NCI-H345 (cell line): ENCODE results near the gene CLTCL1.
"Not testable (repeated sequence)": the region's sequence is repeated elsewhere in the genome, so short reads cannot be mapped to it uniquely, and the experiment has no call there.

Experiments
- DNase-seq: peaks from one replicate; lab custom pipeline; 2025; lab: John Stamatoyannopoulos, UW

Gene CLTCL1

DNA sequence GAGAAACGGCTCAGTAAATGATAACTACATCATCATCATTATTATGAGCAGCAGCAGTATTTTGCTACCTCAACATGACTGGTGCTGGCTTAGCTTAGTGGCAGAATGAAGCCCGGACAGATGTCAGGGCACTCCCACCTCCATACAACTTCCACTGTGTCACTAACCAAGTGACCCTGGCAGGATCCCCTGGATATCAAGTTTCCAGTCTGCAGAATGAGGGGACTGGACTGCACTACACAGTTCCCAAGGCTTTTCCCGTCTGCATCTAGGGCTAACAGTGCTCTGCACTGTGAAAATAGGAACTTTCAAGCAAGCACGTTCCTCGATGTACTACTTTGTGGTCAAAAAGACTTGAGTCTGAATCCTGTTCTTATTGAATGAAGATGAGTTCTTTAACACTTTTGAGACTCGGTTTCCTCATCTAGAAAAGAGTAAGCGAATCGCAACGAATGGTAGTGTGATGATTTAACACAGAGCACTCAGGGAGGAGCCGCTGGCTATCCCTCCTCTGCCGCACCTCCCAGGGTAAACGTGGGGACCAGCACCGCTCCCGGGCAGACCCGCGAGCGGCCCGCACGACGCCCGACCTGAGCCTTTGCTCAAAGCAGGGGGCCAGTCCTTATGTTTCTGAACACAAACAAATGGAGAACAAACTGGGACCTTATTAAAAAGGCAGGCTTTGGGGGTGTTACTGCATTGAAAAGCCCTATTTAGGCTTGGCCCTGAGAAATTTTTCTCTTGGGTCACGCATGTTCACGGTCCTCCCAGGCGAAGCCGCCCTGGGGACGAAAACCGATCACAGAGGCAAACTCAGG lies 910 bp downstream of the CLTCL1 start:
- DNase-seq: peak; percentile 1

DNA sequence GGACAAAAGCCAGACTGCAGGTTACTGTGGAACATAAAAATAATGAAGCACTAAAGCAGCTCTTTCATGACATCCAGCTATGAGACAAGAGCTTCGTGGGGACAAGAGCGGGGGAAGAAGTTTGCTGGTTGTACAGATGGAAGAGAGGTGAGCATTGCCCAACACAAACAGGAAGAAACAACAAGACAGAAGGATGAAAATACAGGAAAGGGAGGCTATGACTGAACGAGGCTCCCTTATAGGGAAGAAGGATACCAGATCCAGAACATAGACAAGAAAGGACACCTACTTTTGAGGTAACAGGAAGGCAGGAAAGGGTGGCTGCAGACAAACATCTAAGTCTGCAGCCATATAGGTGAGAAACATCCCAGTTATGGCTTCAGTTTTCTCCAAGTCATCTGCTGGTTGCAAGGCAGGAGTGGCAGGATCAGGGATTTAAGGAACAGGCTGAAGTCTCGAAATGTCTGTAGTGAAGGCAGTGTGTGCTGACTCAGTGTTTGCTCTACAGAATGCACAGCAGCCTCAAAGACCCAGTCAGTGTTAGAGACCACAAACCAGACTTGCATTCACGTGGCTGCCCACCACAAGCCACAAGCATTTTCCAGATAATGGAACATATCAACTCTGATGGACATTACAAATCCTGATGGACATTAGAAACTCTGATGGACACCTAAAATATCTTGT lies 1.9 kb downstream of the CLTCL1 start:
- no peak for DNase-seq

DNA sequence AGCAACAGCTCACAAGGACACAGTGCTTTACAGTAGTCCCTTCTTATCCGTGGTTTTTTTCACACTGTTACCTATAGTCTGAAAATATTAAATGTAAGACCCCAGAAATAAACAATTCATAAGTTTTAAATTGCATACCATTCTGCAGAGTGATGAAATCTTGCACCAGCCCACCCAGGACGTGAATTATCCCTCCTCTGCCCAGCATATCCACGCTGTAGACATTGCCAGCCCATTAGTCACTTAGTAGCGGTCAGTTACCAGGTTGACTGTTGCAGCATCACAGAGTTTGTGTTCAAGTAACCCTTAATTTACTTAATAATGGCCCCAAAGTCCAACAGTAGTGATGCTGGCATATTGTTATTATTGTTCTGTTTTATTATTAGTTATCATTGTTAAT lies 3.6 kb downstream of the CLTCL1 start:
- no peak for DNase-seq

DNA sequence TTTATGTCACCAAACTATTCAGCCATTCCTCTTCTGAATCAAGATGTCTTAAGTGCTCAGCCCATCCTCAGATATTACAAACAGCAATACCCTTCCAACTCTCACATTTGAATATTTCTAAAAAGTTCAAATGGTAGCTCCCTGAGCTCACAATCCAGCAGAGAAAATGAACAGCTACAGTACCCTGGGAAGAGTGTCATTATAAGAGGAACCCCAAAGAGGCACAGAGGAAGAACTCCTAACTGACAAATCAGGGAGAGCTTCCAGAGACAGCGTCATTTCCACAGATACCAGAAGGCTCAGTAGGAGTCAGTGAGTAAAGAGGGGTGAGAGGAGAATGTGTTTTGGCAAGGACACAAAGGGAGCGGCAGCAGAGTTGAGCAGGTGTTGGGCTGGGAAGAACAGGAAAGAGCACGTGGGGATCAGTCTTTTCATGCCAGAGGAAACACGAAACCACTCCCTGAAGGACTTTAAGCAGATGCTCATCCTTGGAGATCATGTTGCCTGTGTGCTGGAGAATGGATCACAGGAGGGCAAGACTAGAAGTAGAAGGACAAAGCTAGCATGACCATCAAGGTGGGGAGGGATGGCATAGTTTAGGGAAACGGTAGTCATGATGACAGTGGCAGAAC lies 4.3 kb downstream of the CLTCL1 start:
- peak; percentile 77 for DNase-seq

DNA sequence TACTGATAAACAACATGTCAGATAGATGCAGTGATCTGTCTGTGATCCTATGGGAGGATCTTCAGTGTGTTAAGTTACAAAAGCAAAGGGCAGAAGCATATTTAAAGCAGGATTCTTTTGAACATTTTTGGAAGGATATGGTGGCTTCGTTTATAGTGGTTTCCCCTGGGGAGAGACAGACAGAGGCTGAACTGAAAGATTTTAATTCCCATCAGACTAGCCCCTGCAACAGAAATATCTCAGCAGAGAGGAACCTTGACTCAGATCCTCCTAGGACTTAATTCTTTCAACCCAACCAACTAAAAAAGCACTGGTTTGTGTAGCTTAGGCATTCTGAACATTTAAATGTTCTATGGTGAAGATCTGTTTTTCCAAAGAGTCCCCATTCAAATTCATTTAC lies 5.7 kb downstream of the CLTCL1 start:
- no peak for DNase-seq

DNA sequence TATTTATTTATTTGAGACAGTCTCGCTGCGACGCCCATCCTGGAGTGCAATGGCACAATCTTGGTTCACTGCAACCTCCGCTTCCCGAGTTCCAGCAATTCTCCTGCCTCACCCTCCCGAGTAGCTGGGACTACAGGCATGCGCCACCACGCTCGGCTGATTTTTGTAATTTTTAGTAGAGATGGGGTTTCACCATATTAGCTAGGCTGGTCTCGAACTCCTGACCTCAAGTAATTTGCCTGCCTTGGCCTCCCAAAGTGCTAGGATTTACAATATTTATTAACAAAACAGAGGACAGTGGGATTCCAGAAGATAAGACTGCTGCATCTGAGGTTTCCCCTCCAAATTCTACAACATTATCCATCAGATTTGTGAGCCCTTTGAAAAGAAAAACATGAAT lies 12.4 kb downstream of the CLTCL1 start:
- not testable (repeated sequence) for DNase-seq

DNA sequence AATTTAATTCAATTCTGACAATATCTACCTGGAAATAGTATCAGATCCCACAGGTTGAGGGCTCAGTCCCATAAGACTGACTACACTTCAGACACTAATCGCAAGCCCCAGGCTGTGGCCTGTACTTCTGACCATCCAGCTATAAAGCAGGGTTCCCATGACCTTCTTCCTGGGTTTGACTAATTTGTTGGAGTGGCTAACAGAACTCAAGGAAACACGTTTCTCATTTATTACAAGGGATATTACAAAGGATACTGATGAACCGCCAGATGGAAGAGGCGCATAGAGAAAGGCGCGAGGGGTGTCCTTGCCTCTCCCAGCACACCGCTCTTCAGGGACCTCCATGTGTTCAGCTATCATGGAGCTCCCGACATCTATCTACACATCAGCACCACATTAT lies 13.7 kb downstream of the CLTCL1 start:
- DNase-seq: no peak

DNA sequence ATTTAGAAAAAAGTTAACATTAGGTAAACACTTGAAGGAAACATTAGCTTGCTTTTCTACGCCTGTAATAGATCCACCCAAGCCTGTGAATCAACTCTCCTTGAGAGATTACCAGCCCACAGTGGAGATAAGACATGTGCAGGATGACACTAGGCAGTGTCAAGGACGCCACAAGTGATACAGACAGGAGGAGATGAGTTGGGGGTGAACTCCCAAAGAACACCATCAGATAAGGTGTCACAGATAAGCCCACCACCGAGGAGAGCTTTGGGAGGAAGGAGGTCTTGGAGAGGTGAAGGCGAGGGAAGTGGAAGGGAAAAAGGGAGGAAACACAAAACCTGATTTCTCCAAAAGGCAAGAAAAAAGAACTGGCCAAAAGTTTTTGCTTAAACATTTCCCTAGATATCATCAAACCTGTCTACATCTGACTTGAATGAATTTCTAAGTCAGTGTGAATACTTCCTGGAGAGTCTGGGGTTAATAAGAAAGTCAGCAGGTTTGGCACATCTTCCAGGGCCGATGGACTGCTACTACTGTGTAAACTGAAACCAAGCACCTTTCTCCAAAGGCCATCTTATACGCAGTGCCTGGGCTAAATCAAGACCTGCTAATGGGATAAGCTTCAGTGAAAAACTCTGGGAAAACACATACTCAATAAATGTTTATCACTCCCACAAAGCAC lies 15.5 kb downstream of the CLTCL1 start:
- no peak for DNase-seq

DNA sequence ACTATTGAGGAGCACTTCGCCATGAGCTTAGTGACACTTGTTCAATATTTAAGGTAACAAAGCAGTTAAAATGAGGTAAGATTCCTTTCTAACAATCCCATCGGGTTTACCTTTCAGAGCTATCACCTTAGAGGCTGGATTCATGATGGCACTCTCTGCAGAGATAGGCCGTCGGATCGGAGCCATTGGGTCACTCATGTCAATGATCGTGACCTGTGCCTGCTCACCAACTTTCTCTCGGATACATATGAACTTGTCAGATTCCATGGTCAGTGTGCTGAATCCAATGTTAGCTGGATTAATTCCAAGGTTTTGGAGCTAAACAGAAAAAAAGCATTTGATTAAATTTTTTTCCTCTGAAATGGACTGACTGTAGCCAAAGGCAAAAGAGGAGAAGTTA lies 16.0 kb downstream of the CLTCL1 start:
- DNase-seq: no peak

DNA sequence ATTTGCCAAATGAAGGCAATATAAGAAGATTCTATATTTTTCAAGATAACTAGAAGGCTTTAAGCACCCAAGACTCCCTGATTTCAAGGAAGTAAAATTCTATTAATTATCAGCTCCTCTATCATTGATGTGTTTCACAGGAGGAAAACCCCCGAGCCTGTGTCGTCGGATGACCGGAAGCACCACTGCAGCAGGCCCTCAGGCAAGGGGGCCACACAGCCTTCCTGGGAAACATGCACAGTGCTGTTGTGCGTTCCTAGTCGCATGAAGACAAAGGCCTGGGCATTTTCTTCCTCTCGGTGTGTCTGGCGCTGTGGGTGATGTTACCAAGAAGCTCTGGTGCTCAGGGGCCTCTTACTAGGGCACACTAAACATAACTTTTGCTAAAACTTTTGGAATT lies 16.4 kb downstream of the CLTCL1 start:
- DNase-seq: no peak

DNA sequence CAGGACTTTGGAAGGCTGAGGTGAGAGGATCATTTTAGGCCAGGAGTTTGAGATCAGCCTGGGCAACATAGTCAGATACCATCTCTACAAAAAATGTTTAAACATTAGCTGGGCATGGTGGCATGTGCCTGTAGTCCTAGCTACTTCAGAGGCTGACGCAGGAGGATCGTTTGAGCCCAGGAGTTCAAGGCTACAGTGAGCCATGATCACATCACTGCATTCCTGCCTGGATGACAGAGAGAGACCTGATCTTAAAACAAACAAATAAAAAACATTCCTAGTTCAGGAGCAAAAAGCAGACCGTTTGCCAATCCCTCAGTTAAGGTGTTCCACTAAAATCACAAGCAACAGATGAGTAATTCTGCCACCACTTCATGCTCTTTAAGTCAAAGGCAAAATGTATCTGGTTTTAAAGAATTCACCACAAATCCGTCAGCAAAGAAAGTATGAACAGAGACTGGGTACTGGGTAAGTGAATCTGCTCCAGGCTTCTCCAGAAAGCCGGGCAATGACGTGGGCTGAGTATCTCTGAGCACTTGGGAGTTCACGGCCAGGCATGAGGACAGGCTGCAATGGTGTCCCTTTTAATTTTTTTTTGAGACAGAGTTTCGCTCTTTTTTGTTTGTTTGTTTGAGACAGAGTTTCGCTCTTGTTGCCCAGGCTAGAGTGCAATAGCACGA lies 19.5 kb downstream of the CLTCL1 start:
- no peak for DNase-seq

DNA sequence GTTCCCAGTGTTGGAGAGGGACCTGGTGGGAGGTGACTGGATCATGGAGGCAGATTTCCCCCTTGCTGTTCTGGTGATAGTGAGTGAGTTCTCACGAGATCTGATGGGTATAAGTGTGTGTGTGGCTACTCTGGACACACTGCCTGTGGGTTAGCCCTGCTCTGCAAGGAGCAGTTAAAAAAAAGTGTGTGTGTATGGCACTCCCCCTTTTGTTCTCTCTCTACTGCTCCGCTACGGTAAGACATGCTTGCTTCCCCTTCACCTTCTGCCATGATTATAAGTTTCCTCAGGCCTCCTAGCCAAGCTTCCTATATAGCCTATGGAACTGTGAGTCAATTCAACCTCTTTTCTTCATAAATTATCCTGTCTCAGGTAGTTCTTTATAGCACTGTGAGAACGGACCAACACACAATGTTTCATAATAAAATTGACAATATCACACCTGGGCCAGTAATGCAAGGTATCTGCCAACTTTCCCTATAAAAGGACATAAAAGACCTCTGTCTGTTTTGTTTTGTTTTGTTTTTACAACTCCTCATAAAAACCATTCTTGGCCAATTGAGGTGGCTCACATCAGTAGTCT lies 20.2 kb downstream of the CLTCL1 start:
- DNase-seq: no peak

DNA sequence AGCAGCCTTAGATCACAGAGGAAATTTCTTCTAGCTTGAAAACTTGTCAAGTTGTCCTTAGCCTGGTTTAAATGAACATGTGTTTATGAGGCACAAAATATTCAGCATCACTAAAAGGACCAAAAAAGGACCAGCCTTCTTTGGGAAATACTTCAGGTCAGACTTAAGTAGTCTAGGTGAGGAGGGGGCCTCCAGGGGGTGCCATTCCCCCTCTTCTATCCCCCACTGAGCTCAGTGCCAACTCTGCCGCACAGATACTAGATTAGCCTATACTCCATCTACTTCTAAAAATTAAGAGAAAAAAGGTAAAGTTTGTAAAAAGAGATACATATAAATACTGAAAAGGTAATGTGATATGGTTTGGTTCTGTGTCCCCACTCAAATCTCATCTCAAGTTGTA lies 20.6 kb downstream of the CLTCL1 start:
- DNase-seq: no peak

DNA sequence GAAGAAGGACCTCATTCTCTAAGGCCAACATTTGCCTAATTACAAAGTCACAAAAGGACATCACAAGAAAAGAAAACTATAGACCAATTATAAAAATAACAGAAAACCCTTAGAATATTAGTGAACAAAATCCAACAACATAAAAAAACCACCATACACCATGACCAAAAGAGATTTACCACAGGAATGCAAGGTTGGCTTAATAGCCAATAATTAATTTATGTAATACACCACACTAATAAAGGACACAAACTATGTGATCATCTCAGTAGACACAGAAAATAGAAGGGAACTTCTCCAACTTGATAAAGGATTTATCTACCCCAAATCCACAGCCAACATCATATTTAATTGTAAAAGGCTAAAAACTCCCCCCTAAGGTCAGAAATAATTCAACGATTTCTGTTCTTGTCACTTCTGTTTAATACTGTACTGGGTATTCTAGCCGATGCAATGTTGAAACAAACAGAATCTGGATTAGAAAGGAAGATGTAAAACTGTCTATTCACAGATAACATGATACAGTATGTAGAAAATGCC lies 24.9 kb downstream of the CLTCL1 start:
- no peak for DNase-seq

DNA sequence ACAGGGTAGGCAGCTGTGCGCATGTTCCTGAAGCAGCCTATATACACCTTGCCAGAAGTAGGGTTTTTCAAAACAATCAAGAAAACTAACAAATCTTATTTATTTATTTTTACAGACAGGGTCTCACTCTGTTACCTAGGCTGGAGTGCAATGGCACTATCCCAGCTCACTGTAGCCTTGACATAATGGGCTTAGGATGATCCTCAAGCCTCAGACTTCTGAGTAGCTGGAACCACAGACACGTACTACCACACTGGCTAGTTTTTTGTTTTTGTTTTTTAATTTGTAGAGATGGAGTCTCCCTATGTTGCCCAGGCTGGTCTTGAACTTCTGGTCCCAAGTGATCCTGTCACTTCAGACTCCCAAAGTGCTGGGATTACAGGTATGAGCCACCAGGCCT lies 25.7 kb downstream of the CLTCL1 start:
- DNase-seq: no peak

DNA sequence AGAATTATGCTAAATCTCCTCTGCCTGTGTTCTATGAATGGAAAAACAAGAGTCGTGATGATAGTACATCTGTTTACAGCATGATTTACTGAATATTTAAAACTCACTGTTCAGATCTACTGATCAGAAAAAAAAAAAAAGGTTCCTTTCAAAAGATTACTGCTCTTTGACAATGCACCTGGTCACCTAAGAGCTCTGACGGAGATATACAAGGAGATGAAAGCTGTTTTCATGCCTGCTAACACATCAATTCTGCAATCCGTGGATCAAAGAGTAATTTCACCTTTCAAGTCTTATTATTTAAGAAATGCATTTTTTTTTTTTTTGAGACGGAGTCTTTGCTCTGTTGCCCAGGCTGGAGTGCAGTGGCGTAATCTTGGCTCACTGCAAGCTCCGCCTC lies 30.7 kb downstream of the CLTCL1 start:
- no peak for DNase-seq

DNA sequence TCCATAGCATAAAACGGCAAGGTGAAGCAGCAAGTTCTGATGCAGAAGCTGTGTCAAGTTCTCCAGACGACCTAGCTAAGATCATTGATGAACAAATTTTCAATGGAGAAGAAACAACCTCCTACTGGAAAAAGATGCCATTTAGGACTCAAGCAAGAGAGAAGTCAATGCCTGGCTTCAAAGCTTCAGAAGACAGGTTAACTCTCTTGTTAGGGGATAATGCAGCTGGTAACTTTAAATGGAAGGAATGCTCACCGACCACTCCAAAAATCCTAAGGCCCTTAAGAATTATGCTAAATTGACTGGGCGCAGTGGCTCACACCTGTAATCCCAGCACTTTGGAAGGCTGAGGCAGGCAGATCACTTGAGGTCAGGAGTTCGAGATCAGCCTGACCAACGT lies 31.3 kb downstream of the CLTCL1 start:
- no peak for DNase-seq

DNA sequence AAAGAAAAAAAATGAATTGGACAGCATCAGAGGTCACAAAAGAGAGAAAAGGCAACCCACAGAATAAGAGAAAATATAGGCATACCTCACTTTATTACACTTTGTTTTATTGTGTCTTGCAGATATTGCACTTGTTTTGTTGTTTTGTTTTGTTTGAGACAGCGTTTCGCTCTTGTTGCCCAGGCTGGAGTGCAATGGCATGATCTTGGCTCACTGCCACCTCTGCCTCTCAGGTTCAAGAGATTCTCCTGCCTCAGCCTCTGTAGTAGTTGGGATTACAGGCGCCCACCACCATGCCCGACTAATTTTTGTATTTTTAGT lies 32.6 kb downstream of the CLTCL1 start:
- DNase-seq: not testable (repeated sequence)

DNA sequence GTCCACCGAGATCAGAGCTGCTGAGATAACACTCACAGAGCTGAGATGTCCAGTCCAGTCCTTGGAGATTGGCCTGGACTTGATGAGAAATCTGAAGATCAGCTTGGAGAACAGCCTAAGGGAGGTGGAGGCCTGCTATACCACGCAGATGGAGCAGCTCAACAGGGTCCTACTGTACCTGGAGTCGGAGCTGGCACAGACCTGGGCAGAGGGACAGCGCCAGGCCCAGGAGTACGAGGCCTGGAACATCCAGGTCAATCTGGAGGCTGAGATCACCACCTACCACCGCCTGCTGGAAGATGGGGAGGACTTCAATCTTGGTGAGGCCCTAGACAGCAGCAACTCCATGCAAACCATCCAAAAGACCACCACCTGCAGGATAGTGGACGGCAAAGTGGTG lies 33.1 kb downstream of the CLTCL1 start:
- no peak for DNase-seq

DNA sequence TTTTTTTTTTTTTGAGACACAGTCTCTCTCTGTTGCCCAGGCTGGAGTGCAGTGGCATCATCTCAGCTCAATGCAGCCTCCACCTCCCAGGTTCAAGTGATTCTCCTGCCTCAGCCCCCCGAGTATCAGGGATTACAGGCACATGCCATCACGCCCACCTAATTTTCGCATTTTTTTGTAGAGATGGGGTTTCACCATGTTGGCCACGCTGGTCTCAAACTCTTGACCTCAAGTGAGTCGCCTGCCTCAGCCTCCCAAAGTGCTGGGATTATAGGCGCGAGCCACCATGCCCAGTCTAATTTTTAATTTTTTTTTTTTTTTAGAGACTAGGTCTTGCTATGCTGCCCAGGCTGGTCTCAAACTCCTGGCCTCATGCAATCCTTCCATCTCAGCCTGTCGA lies 35.2 kb downstream of the CLTCL1 start:
- DNase-seq: not testable (repeated sequence)

DNA sequence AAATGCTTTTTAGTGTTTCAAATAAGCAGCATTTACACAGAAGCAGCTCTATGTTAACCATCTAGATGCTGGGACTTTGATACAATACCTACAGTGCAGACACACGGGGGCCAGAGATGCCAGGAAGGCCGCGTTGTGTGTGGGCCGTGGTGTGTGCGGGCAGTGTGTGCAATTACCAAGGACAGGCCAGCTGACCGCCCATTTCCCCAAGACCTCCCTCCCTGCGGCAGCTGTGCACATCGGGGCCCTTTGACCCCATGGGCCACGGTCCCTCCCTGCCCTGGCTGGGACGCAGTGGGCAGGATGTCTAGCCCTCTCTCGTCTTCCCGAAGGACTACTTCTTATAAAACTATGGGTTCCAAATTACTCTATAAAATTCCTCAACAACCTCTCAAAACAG lies 38.4 kb downstream of the CLTCL1 start:
- no peak for DNase-seq
